Testis (tissue), 2 donors: ENCODE results near the gene CNTN4.

Source experiments
- POLR2A ChIP-seq: fragments of 450-650 bp; IDR thresholded peaks from one replicate; pipeline ENCODE4 v1.6.1; 2017; ENCODE audit warnings: antibody characterized with exemption, mild to moderate bottlenecking, moderate library complexity
- TF ChIP-seq, protein P1 (sequence below), 3 experiments: fragments of 450-650 bp in 2 of 3; fragments of 200-600 bp in 1 of 3; sonication (generic) in 1 of 3; IDR thresholded peaks; one replicate each; pipeline ENCODE4 v1.5.1; 2016 to 2019; ENCODE audit warnings: antibody characterized with exemption in 3 of 3, mild to moderate bottlenecking in 2 of 3, moderate library complexity in 1 of 3

DNA sequence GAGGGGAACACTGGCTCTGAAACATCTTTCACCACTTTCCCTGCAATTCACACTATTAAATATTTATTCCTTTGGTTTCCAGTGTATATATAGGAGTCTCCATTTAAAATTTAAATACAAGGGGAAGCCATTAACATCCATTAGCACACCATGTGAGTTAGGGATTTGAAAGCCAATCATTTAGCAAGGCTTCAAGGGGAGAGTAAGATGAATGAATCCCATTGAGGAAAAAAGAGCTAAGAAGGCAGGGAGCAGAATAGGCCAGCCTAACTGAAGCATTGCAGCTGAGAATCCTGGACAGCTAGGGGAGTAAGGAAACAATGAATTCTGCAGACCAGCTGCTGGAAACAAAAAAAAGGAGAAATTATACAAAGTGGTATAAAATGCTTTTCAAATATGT lies 585.4 kb downstream of the CNTN4 start:
- TF ChIP-seq, protein P1, sequence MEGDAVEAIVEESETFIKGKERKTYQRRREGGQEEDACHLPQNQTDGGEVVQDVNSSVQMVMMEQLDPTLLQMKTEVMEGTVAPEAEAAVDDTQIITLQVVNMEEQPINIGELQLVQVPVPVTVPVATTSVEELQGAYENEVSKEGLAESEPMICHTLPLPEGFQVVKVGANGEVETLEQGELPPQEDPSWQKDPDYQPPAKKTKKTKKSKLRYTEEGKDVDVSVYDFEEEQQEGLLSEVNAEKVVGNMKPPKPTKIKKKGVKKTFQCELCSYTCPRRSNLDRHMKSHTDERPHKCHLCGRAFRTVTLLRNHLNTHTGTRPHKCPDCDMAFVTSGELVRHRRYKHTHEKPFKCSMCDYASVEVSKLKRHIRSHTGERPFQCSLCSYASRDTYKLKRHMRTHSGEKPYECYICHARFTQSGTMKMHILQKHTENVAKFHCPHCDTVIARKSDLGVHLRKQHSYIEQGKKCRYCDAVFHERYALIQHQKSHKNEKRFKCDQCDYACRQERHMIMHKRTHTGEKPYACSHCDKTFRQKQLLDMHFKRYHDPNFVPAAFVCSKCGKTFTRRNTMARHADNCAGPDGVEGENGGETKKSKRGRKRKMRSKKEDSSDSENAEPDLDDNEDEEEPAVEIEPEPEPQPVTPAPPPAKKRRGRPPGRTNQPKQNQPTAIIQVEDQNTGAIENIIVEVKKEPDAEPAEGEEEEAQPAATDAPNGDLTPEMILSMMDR (IDR thresholded peaks at IDR 0.05), result no peak
- TF ChIP-seq POLR2A, result no peak
